K562 (cell line): ENCODE data around the gene INHA. TPM values are rescaled to one million over a fixed set of nuclear protein-coding genes. Genes with fewer than 3 reads are reported as not detected.

Experiments
- ARID3A ChIP-seq: IDR thresholded peaks from 2 replicates; pipeline ENCODE4 v1.6.1; 2012; ENCODE audit warnings: low read depth, low read length, improper control_type of control experiment, borderline replicate concordance
- ARID3B ChIP-seq: fragments of 250-450 bp; sonication (Bioruptor Pico); IDR thresholded peaks from 2 replicates; pipeline ENCODE4 v1.4.0; 2020; ENCODE audit warnings: borderline replicate concordance
- ATF2 ChIP-seq: sonication (generic); formaldehyde crosslinking; IDR thresholded peaks from 2 replicates; pipeline ENCODE4 v1.8.1; 2022; ENCODE audit warnings: missing genetic modification reagents
- BRD4 ChIP-seq: fragments of 200-600 bp; sonication (generic); IDR thresholded peaks from 2 replicates; pipeline ENCODE4 v1.6.1; 2017; ENCODE audit warnings: inconsistent platforms
- POLR2AphosphoS2 ChIP-seq: IDR thresholded peaks from 2 replicates; pipeline ENCODE4 v1.6.1; 2012; ENCODE audit warnings: low read length, improper control_type of control experiment
- REST ChIP-seq, 2 experiments: fragments of 450-650 bp; formaldehyde crosslinking in 1 of 2; IDR thresholded peaks; 2 replicates each; pipeline versions ENCODE4 v1.4.0 to v1.6.1; 2014 to 2020; ENCODE audit warnings: mild to moderate bottlenecking in 2 of 2, borderline replicate concordance in 1 of 2, low read depth in 1 of 2
- SIRT6 ChIP-seq: IDR thresholded peaks from one replicate; pipeline ENCODE4 v1.6.1; 2012; ENCODE audit warnings: low read depth, mild to moderate bottlenecking, control low read depth, inconsistent platforms, low read length, moderate library complexity
- ZBED1 ChIP-seq: IDR thresholded peaks from 2 replicates; pipeline ENCODE4 v1.6.1; 2014
- ZBTB34 ChIP-seq: fragments of 250-450 bp; sonication (Bioruptor Pico); IDR thresholded peaks from 2 replicates; pipeline ENCODE4 v1.8.0; 2021; ENCODE audit warnings: mild to moderate bottlenecking, moderate library complexity
- ZFP36 ChIP-seq: fragments of 150-350 bp; IDR thresholded peaks from 2 replicates; pipeline ENCODE4 v1.6.1; 2018; ENCODE audit warnings: low read length, low read depth; ENCODE audit not compliant: partially characterized antibody
- ZNF274 ChIP-seq: IDR thresholded peaks from 2 replicates; pipeline ENCODE4 v1.6.1; 2011; ENCODE audit warnings: low read depth, mild to moderate bottlenecking, low read length, moderate library complexity, borderline replicate concordance
- ZNF57 ChIP-seq: fragments of 450-650 bp; formaldehyde crosslinking; IDR thresholded peaks from 2 replicates; pipeline ENCODE4 v1.4.0; 2020; ENCODE audit warnings: mild to moderate bottlenecking, moderate library complexity
- polyA plus RNA-seq, 8 experiments: library from polyadenylated mRNA; depleted of rRNA in 4 of 8; stranded (reverse) in 5 of 8; unstranded in 3 of 8; fragments of >200 nt; fragmentation: Nextera tagmentation in 2 of 8; fragmentation: Illumina TruSeq in 1 of 8; extraction: Ambion mirVana in 2 of 8; extraction: Trizol in 1 of 8; gene quantifications; 2 replicates each; pipeline versions ENCODE4 v1.2.1 to v1.2.3, GENCODE V29; 2011 to 2014; ENCODE audit warnings: inconsistent platforms in 1 of 8, missing spikeins in 1 of 8
- total RNA-seq, 7 experiments: library from RNA; depleted of rRNA in 6 of 7; stranded (reverse); fragments of >200 nt in 6 of 7; fragmentation: Illumina TruSeq in 2 of 7; extraction: Trizol in 2 of 7; gene quantifications; 2 replicates each; pipeline versions ENCODE4 v1.2.1 to v1.2.3, GENCODE V29; 2011 to 2021; ENCODE audit warnings: low replicate concordance in 1 of 7

Gene INHA
- total and polyA plus RNA-seq, 9 of the 15 experiments (the other 6 are each of a cell fraction or from before 2014, with no cell fraction given) = 0.07 to 1.9 (median 0.40) TPM

- no peak for TF ChIP-seq ATF2 (CRISPR knock-in tag)
- no peak for TF ChIP-seq REST (IDR thresholded peaks at IDR 0.05; ENCODE audit: borderline replicate concordance)
- no peak for TF ChIP-seq REST (CRISPR knock-in tag; IDR thresholded peaks at IDR 0.05; ENCODE audit: low read depth)
- TF ChIP-seq ZNF274 = no peak
- no peak for TF ChIP-seq BRD4
- no peak for TF ChIP-seq ZFP36
- TF ChIP-seq ZBTB34 = no peak
- TF ChIP-seq ARID3A = no peak
- TF ChIP-seq ZBED1 = no peak; the same call in 1 of the 2 replicates
- no peak for TF ChIP-seq SIRT6
- no peak for TF ChIP-seq POLR2AphosphoS2
- TF ChIP-seq ARID3B (CRISPR knock-in tag) = no peak
- TF ChIP-seq ZNF57 (CRISPR knock-in tag) = no peak
Measured at GRCh38 chr2:219597552-219598307, 25.6 kb downstream of the INHA start, which contains the start of gene STK11IP (continued).
